ENCODE data around the gene COMMD3.
A peak's percentile ranks its signal among the peaks of the same experiment; 100 is the strongest.
"Not testable (repeated sequence)": the region's sequence is repeated elsewhere in the genome, so short reads cannot be mapped to it uniquely, and the experiment has no call there.

Gene COMMD3

GRCh38 chr10:22316286-22317075 lies at the start of gene COMMD3:
Gene COMMD3, plus strand, starts transcription at chr10:22316388. Its CDS starts 30 bp downstream, at chr10:22316418.
- DNase-seq, result peak; percentile 87
- H3K4me3 Mint-ChIP-seq, result peak within 1 kb of the TSS; percentile 93

GRCh38 chr10:22268503-22268902 lies 47.7 kb upstream of the COMMD3 start:
- Mint-ChIP-seq H3K36me3 (ENCODE audit: low read depth) (no peaks in the 10 kb centered on the region), H3K27ac (no peak overlapping the region), H3K4me1 (ENCODE audit: low read depth) (peaks cover 12% of the 10 kb centered on the region), H3K9me3 (no peaks in the 10 kb centered on the region), H3K27me3 (peaks cover 30% of the 10 kb centered on the region), H3K4me3 (no peak overlapping the region)
- DNase-seq, result no peak

More at GRCh38 chr10:22316286-22317075, at the start of gene COMMD3:
- Mint-ChIP-seq H3K4me1 (ENCODE audit: low read depth) (peaks cover 42% of the 10 kb centered on the region), H3K36me3 (ENCODE audit: low read depth) (peaks cover 23% of the 10 kb centered on the region), H3K9me3 (no peaks in the 10 kb centered on the region), H3K27ac (peak within 1 kb of the TSS; percentile 93), H3K27me3 (peaks cover 17% of the 10 kb centered on the region)

GRCh38 chr10:22271786-22272185 lies 44.4 kb upstream of the COMMD3 start:
- H3K27me3 Mint-ChIP-seq, result peaks cover 12% of the 10 kb centered on the region
- H3K27ac Mint-ChIP-seq, result no peak overlapping the region
- DNase-seq, result no peak
- H3K9me3 Mint-ChIP-seq, result no peaks in the 10 kb centered on the region
- H3K36me3 Mint-ChIP-seq (ENCODE audit: low read depth), result no peaks in the 10 kb centered on the region
- H3K4me1 Mint-ChIP-seq (ENCODE audit: low read depth), result peaks cover 12% of the 10 kb centered on the region
- no peak overlapping the region for H3K4me3 Mint-ChIP-seq

- no peak overlapping the region for H3K4me3 Mint-ChIP-seq
- H3K27ac Mint-ChIP-seq, result no peak overlapping the region
- H3K4me1 Mint-ChIP-seq (ENCODE audit: low read depth), result no peaks in the 10 kb centered on the region
- H3K9me3 Mint-ChIP-seq, result no peaks in the 10 kb centered on the region
- no peak for DNase-seq
- H3K27me3 Mint-ChIP-seq, result no peaks in the 10 kb centered on the region
- no peaks in the 10 kb centered on the region for H3K36me3 Mint-ChIP-seq (ENCODE audit: low read depth)
Observed at GRCh38 chr10:22278441-22278782, 37.8 kb upstream of the COMMD3 start.

- no peak for DNase-seq
- Mint-ChIP-seq H3K4me3 (no peak overlapping the region), H3K27ac (no peak overlapping the region), H3K4me1 (ENCODE audit: low read depth) (no peaks in the 10 kb centered on the region), H3K36me3 (ENCODE audit: low read depth) (no peaks in the 10 kb centered on the region), H3K27me3 (no peaks in the 10 kb centered on the region), H3K9me3 (no peaks in the 10 kb centered on the region)
Observed at GRCh38 chr10:22280078-22280477, 36.1 kb upstream of the COMMD3 start.

- H3K4me3 Mint-ChIP-seq, result no peak overlapping the region
Observed at GRCh38 chr10:22285130-22285529, 31.1 kb upstream of the COMMD3 start.

GRCh38 chr10:22293747-22294404 lies 22.3 kb upstream of the COMMD3 start:
- Mint-ChIP-seq H3K4me1 (ENCODE audit: low read depth) (no peaks in the 10 kb centered on the region), H3K27me3 (peaks cover 14% of the 10 kb centered on the region)

More at GRCh38 chr10:22285130-22285529, 31.1 kb upstream of the COMMD3 start:
- Mint-ChIP-seq H3K36me3 (ENCODE audit: low read depth) (no peaks in the 10 kb centered on the region), H3K27me3 (no peaks in the 10 kb centered on the region), H3K4me1 (ENCODE audit: low read depth) (no peaks in the 10 kb centered on the region), H3K27ac (no peak overlapping the region), H3K9me3 (no peaks in the 10 kb centered on the region)
- DNase-seq, result no peak

GRCh38 chr10:22294694-22295093 lies 21.5 kb upstream of the COMMD3 start:
- DNase-seq, result no peak
- H3K36me3 Mint-ChIP-seq (ENCODE audit: low read depth), result no peaks in the 10 kb centered on the region
- H3K4me1 Mint-ChIP-seq (ENCODE audit: low read depth), result no peaks in the 10 kb centered on the region
- H3K4me3 Mint-ChIP-seq, result no peak overlapping the region
- H3K27ac Mint-ChIP-seq, result no peak overlapping the region
- peaks cover 15% of the 10 kb centered on the region for H3K27me3 Mint-ChIP-seq
- H3K9me3 Mint-ChIP-seq, result no peaks in the 10 kb centered on the region

More at GRCh38 chr10:22293747-22294404, 22.3 kb upstream of the COMMD3 start:
- Mint-ChIP-seq H3K27ac (no peak overlapping the region), H3K36me3 (ENCODE audit: low read depth) (no peaks in the 10 kb centered on the region), H3K9me3 (no peaks in the 10 kb centered on the region), H3K4me3 (no peak overlapping the region)
- no peak for DNase-seq

- Mint-ChIP-seq H3K4me1 (ENCODE audit: low read depth) (no peaks in the 10 kb centered on the region), H3K9me3 (no peaks in the 10 kb centered on the region), H3K27ac (no peak overlapping the region), H3K4me3 (no peak overlapping the region), H3K27me3 (peaks cover 9% of the 10 kb centered on the region), H3K36me3 (ENCODE audit: low read depth) (no peaks in the 10 kb centered on the region)
- DNase-seq, result no peak
Observed at GRCh38 chr10:22301193-22301592, 15.0 kb upstream of the COMMD3 start.

GRCh38 chr10:22303461-22303860 lies 12.7 kb upstream of the COMMD3 start:
- H3K9me3 Mint-ChIP-seq, result no peaks in the 10 kb centered on the region
- DNase-seq, result no peak
- H3K4me1 Mint-ChIP-seq (ENCODE audit: low read depth), result peaks cover 9% of the 10 kb centered on the region
- no peak overlapping the region for H3K4me3 Mint-ChIP-seq
- H3K36me3 Mint-ChIP-seq (ENCODE audit: low read depth), result no peaks in the 10 kb centered on the region
- peaks cover 14% of the 10 kb centered on the region for H3K27me3 Mint-ChIP-seq
- H3K27ac Mint-ChIP-seq, result no peak overlapping the region

- no peak overlapping the region for H3K27ac Mint-ChIP-seq
- H3K9me3 Mint-ChIP-seq, result no peaks in the 10 kb centered on the region
- peaks cover 12% of the 10 kb centered on the region for H3K27me3 Mint-ChIP-seq
- peaks cover 15% of the 10 kb centered on the region for H3K4me1 Mint-ChIP-seq (ENCODE audit: low read depth)
- no peak for DNase-seq
- H3K4me3 Mint-ChIP-seq, result no peak overlapping the region
- no peaks in the 10 kb centered on the region for H3K36me3 Mint-ChIP-seq (ENCODE audit: low read depth)
Observed at GRCh38 chr10:22305721-22306120, 10.5 kb upstream of the COMMD3 start.

- no peak for DNase-seq
- H3K4me3 Mint-ChIP-seq, result no peak overlapping the region
- no peaks in the 10 kb centered on the region for H3K9me3 Mint-ChIP-seq
- H3K36me3 Mint-ChIP-seq (ENCODE audit: low read depth), result no peaks in the 10 kb centered on the region
- H3K4me1 Mint-ChIP-seq (ENCODE audit: low read depth), result peaks cover 15% of the 10 kb centered on the region
- no peak overlapping the region for H3K27ac Mint-ChIP-seq
- peaks cover 18% of the 10 kb centered on the region for H3K27me3 Mint-ChIP-seq
Observed at GRCh38 chr10:22308390-22308789, 7.8 kb upstream of the COMMD3 start.

GRCh38 chr10:22309180-22310000 lies 6.8 kb upstream of the COMMD3 start:
- H3K27me3 Mint-ChIP-seq, result peaks cover 18% of the 10 kb centered on the region
- H3K4me1 Mint-ChIP-seq (ENCODE audit: low read depth), result peaks cover 15% of the 10 kb centered on the region
- no peaks in the 10 kb centered on the region for H3K9me3 Mint-ChIP-seq
- H3K36me3 Mint-ChIP-seq (ENCODE audit: low read depth), result no peaks in the 10 kb centered on the region
- no peak overlapping the region for H3K4me3 Mint-ChIP-seq
- DNase-seq, result no peak
- H3K27ac Mint-ChIP-seq, result no peak overlapping the region

- Mint-ChIP-seq H3K27me3 (peaks cover 21% of the 10 kb centered on the region), H3K4me1 (ENCODE audit: low read depth) (peaks cover 19% of the 10 kb centered on the region)
- H3K4me3 Mint-ChIP-seq; H3K36me3 Mint-ChIP-seq (ENCODE audit: low read depth); H3K27ac Mint-ChIP-seq; DNase-seq; H3K9me3 Mint-ChIP-seq: not testable (repeated sequence)
Observed at GRCh38 chr10:22310012-22310411, 6.2 kb upstream of the COMMD3 start.

Data from activated T-cell treated with anti-CD3 and anti-CD28 coated beads, Interleukin-2, amount 50 U/mL, for 24 hours (primary cell).